Right renal cortex interstitium (tissue), 3 donors: ENCODE measurements around the gene CDH6. TPM values are rescaled to one million over a fixed set of nuclear protein-coding genes. Genes with fewer than 3 reads are reported as not detected.

Experiments
- DNase-seq, 3 donors: peaks; one replicate each; pipeline ENCODE4 v3.0.0-alpha.2; 2013; ENCODE audit warnings: low read depth in 3 of 3, low spot score in 2 of 3
- polyA plus RNA-seq, 3 donors: library from polyadenylated mRNA; unstranded; fragments of 120-200 nt; gene quantifications; one replicate each; pipeline ENCODE4 v1.2.1, GENCODE V29; 2013; ENCODE audit not compliant: insufficient read length in 3 of 3

CDH6 gene
- 10 to 100 TPM; 61.1 to 66.1 (median 63.4) TPM for polyA plus RNA-seq

DNA sequence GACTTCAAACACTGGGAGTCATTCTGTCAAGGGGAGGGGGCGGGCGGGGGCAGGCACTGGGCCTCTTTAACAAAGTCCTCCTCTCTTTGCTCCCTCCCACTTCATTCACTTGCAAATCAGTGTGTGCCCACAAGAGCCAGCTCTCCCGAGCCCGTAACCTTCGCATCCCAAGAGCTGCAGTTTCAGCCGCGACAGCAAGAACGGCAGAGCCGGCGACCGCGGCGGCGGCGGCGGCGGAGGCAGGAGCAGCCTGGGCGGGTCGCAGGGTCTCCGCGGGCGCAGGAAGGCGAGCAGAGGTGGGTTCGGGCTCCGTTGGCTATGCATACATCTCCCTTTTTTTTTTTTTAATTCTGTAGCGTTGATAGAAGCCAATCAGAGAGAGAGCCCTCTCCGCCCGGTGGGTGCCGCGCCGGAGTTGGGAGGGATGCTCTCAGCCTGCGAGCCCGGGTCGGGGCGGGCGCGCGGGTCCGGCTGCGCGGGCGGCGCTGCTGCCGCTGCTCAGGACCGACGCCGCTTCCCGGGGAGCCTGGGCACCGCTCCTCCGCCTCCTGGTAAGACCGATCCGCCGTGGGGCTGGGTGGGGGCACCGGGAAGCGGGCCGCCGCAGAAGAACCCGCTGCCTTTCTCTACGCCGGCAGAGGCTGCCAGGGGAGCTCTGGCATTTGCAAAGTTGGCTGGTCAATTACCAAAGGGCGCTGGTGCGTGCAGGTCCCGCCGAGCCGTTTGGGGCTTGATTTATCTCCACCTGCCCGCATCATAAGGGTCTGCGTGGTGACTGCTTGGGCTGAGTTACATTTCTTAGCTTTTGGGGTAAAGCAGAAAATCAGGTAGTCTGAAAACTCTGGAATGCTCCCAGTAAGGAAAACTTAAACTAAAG is at the start of gene CDH6:
Gene CDH6, plus strand, starts transcription at position 96 of the 877 bp plus-strand sequence. CDS start 73,788 bp downstream, outside the sequence.
- DNase-seq = no peak

DNA sequence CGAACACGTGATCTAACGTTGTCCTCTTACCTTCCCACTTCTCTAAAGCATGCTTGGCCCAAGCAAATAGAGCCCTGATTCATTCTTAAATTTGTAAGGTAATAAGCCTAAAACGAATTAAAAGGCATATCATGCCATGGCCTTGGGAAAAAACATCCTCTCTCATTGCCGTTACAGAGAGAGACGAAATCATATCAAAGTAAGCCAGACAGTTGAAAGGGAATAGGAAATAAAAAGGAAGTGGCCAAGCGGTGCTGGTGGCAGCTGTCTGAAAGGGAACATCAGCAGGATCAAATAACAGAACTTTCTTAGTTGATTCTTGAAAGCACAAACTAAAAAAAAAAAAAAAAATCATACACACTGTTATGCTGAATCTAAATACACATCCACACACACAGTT is 49.1 kb upstream of the CDH6 start:
- no peak for DNase-seq

DNA sequence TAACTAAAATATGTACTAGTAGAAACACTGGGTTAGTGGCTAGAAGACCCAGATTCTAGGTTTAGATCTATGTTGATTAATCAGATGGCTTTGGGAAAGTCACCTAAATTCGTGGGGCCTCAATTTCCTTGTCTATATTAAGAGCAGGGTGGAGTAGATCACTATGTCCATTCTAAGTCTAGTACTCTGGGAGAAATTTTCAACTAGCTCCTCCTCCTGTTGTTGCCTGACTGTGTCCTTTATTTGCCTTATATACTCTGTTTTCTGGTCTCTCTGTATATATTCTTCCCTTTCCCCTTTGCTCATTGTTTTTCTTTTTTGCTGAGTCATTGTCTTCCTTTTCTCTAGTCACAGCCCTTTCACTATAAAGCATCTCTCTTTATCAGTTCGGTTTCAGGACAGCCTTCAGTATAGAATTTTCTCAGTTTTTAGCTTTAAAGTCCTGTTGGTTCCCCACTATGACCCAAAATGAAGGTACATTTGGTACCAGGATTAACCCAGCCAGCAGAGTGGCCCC is 44.5 kb upstream of the CDH6 start:
- DNase-seq = no peak

DNA sequence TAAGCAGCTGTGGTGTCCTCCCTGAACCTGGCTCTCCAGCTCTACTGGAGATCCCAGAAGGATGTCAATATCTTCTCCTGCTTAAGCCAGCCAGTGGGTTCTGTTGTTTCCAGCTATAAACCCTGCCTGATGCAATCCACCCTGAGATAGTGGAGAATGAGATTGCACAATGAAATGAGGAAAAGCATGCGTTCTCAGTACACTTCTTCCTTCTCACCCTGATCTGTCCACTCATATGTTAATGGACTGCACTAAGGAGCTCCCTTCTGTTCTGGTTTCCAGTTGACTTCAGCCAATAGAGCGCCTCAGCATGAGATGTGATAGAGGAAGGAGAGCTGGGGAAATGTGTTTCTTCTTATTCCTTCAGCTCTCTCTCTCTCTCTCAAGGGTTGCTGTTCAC is 40.0 kb upstream of the CDH6 start:
- DNase-seq = no peak

DNA sequence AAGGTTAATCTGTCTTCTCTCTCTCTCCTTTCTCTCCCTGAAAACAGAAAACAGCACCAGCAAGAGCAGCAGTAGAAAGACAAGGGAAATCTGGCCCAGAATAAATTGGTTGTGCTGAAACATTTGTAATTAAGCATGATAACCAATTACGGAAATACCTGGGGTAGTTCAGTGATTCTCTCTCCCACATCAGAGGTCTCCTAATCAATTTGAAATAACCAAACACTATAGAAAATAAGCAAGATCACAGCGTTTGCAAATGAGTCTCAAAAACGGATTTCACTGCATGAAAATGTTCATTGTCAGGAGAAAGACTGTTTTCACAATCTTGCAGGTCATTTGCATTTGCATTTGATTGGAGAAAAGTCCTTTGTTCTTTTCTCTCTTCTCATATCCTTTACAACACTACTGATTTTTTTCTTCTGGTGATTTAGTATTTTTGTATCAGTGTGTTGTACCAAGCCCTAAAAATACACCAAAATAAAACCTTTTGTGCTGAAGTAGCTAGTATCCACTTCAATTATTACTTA is 36.8 kb upstream of the CDH6 start:
- no peak for DNase-seq

DNA sequence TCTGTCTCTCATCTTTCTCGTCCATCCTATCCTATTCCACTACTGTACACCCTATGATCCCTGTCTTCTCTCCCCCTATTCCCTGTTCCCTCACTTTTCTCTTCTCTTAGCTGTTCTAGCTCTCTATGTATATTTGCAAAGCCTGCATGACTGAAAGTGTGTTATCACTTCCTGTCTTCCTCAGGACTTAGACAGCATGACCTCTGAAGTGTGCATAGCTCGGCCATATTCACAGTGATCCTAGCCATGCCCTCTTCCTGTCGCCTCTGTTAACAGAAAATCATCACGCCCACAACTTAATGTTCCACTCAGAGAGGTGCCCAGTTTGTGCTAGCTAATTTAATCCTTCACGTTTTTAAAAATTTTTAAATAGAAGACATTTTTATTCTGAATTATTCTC is 35.8 kb upstream of the CDH6 start:
- DNase-seq = no peak

DNA sequence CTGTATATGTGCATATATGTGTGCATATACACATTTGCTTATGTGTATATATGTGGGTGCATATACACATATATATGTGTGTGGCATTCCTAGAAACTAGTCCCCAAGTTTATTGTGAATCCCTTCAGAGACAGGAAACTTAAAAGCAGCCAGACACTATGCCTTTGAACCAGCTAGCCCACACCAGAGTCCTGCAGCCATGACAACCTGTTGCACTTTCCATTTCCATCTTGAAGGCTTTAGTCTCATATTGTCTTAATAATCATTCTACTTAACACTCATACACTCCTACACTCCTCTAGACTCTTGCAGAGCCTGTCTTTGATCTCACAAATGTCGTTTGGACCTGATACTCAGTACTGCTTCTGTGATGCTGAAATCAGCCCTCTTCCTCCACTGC is 34.8 kb upstream of the CDH6 start:
- no peak for DNase-seq

DNA sequence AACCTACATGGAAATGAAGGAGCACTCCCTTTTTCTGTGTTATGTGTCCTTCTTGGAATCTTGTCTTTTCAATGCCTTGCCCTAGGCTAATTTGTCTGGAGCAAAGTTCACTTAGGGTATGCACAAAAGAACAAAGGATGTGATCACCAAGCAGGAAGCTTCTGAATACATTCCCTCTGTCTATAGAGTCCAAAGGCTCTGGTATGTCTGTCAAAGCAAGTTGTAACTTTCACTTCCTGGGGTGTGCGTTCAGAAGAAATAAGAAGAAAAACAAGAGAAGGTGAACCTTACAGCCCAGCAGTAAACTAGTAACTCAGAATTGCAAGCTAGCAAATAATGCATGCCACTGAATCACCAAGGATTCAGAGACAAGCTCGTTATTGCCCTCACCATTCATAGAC is 31.7 kb upstream of the CDH6 start:
- DNase-seq = no peak

DNA sequence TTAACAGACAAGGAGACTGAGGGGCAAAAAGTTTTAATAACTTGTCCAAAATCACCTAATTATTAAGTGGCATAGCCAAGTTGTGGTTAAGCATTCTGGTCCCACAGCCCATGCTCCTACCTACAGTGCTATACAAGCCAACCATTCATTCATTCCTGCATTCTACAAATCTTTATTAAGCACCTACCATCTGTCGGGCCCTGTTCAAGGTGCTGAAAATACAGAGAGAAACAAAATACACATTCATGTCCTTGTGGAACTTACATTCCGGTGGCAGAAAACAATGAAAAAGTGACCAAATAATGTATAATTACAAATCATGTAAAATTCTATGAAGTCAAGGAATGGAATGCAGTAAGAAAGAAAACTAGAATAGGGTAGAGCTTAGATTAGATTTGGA is 27.8 kb upstream of the CDH6 start:
- no peak for DNase-seq

DNA sequence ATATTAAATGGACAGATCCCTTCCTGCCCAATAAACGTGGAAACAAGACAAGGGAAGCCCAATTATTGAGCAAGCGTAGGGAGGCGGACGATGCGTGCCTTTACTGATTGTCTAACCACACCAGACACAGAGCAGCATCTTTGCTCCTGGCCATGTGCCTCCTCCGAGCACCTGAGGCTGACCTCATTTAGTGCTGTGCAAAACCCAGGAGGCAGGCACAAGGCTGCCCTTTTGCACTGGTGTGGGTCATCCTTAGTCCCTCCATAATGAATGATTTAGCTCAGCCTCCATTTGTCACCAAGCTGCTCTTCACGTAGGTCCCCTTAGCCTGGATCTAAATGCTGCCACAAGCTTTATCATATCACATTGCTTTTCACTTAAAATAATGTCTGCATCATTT is 24.1 kb upstream of the CDH6 start:
- no peak for DNase-seq

DNA sequence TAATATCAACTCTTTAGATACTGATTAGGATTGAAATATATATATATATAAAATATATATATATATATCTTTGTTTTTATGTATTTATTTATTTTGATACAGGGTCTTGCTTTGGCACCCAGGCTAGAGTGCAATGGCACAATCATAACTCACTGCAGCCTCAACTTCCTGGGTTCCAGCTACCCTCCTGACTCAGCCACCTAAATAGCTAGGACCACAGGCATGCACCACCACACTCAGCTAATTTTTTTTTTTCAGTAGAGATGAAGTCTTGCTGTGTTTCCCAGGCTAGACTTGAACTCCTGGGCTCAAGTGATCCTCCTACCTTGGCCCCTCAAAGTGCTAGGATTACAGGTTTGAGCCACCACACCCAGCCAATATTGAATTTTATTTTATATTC is 20.6 kb upstream of the CDH6 start:
- DNase-seq = no peak

DNA sequence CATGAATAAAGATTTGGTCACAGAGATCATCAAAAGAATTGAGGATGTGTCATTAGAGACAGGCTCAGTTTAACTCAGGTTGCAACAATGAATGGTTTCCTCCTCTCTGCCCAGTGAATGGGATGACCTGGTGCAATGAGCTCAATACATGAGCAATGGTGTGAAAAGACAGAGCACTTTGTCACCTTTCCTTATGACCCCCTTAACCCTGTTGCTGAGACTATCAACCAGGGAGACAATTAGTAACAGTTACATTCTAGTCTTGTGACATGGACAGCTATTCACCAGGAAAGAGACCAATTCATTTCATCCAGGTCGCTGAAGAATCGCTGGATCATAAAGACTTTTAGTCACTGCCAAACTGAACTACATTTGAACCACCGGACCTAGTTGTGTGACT is 19.9 kb upstream of the CDH6 start:
- no peak for DNase-seq

DNA sequence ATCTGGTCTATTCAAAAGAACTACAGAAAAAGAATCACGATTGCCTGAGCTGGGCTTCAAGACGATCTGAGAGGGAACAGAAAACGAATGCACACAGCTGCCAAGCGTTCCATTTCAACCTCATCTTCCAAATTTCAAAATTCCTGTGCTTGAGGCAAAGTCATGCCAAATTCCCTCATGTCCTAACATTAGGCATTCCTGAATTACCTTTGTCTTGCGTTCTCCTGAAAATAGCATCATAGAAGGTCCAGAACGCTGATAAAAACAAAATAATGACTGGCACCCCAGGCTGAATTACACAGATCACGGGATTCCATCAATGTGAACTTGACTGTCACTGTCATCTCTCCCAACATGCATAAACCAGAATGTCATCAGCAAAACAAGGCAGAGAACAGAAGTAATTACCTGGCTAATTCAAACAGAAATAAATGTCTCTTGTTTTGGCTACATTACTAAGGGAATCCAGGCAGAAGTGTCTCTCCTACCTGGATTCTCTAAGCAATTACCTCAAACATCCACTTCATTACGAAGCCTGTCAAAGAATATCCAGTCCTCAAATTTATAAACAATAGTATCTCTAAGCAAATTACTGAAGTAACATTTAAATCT is 12.0 kb upstream of the CDH6 start:
- DNase-seq = no peak

DNA sequence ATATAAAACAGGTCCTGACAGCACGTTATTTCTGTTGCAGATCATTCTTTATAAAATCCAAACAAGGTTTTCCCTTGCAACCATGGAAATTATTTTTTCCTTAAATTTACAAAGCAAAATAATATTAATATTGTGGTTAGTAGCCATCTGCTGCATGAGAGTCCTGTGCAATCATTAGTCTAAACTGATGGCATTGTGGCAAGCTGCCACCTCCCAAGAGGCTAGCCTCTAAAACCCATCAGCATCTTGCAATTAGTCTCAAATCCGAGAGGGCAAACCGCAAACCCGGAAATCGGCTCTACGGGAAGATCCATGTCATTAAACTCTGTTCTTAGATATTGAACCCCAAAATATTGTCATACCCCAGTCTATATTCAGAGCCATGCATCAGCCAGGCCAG is 11.3 kb upstream of the CDH6 start:
- DNase-seq = no peak

DNA sequence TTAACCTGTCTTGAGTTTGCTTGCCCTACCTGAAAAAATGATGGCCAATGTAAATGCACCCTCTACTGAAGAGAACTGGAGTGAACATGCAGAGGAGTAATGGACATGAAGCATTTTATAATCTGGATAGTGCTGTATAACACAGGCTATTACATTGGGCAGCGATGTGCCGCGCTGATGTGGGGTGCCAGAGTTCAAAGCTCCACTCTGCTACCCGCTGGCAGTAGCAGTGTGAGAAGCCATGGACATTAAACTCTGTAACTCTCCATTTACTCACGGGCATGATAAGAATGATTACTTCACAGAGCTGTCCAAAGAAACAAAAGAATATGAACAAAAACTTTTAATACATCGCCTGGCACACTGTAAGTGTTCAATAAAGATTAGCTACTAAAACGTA is 7.5 kb upstream of the CDH6 start:
- DNase-seq = no peak

DNA sequence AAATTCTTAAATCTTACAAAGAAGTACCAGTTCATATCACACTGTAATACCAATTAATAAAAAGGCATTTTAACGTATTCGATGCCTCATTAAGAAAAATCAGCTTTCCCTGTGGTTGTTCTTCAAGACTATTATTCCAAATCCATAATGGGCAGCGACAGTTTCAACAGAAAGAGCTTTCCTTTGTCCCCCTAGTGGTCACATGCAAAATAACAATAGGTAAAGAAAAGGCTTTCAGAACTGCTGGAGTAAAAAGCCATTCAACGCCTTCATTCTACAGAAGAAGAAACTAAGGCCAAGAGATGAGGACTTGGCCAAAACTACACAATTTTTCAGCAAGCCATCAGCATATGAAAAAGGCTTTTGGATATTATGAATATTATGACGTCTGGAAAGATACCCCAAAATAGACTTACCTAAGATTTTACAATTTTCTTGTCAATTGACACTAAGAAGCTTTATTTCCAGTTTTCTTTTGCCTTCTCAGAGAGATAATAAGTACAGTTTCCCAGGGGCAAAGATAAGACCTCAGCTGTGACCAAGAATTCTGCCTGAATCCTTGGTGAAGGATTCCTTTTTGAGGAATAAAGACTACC is 6.7 kb upstream of the CDH6 start:
- no peak for DNase-seq

DNA sequence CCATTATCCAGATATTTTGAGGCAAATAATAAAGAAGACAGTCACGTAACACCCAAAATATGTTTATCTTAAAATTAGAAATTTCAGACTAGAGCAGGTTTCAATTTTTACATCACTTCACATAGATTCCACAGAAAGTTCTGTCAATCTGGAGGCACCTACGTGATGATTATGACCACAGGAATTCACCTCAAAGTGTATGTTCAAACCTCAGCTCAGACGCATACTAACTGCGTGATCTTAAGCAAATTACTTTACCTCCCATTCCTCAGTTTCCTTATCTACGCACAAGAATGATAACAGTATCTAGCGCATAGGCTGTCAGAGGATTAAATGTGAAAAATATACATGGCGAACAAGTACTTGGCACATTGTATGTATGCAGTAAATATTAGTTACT is 5.9 kb upstream of the CDH6 start:
- no peak for DNase-seq

DNA sequence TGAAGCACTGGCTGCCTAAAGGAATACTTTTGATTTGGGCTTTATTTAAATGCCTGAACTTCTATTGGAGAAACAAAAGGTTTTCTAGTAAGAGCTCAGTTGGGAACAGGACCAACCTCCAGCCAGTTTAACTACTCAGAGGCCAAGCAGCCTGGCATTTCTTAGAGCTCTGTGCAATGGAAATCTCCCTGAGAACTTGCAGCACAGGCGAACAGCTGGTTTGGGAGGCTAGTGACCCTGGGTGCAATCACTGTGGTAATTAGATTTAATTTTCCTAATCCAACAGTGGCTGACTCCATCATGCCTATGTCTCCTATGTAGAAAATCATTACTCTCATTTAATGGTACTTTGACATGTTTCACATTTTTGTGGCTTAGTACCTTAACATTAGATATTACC is 1.0 kb upstream of the CDH6 start:
- no peak for DNase-seq

DNA sequence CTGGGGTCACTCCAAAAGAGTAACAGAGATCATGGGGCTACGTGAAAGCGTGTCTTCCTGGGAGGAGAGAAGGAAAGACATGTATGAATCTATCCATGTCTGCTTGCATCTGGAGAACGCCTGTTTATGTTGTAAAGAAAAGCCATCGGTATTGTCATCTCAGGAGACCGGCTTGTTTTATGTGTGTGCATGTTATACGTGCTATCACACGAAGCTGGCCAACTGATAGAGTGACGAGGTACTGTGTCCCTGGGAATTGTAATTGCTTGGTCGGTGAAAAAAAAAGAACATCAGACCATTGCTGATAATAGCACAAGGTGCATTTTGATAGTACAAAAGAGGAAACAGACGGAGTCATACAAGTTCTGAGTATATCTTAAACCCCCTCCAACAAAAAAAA is 370 bp upstream of the CDH6 start:
- no peak for DNase-seq

DNA sequence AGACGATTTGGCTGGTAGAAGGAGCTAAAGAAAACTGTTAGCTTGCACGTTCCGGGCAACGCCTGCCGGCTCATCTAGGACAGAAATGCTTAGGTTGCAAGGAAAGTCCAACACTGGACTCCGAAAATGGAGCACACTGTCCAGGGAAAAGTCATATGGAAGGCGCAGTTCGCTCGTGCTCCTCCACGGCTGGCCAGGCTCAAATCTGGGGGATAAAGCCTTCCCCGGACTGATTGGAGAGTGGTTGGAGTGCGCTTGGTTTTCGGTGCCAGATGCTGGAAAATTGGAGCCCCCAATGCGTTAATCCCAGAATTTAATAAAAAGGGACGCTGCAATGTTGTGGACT is 955 bp downstream of the CDH6 start:
- no peak for DNase-seq

DNA sequence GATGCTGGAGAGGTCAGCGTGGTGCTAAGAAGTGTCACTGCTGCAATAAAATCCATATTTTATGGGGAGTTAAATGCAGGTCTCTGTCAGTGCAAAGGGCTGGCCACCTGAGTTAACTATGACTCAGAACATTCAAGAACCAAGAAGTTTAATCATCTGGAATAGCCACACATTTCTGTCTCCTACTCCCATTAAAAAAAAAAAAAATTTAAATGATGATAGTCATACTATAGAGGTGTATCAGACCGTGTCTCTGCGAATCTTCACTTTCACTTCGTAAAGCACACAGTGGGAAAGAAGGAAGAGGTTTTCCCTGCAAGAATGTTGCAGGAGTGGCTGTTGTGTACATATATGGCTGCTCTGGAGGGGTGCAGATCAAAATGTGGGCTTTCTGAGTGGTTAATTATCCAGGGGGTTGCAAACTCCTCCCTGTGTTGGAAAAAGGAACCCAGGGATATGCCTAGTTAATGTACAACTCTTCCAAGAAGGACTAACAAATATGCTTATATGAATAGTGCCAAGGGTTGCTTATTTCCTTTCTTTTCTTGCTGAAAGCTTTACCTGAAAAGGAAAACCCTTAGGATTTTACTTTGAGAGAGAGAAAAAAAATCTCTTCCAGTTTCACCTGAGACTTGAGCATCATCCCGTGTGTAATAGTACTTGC is 1.5 kb downstream of the CDH6 start:
- no peak for DNase-seq
